Kidney (tissue), 14 donors: ENCODE measurements around the gene MYO1D. TPM values are rescaled to one million over a fixed set of nuclear protein-coding genes. Genes with fewer than 3 reads are reported as not detected.

Source experiments
- DNase-seq, 5 donors: peaks; one replicate each; pipeline ENCODE4 v3.0.0-alpha.2; 2013 to 2020
- FAIRE-seq: peaks from 2 replicates; lab custom pipeline; 2012; peaks lifted over from hg19 to GRCh38; lab: Jason Lieb, UNC
- H3K27ac ChIP-seq, 2 donors: one replicate each; pipeline ENCODE4 v1.7.0; 2013; ENCODE audit warnings: low read depth in 2 of 2, low read length in 2 of 2, inconsistent platforms in 1 of 2
- H3K27me3 ChIP-seq: one replicate; pipeline ENCODE4 v1.7.1; 2013; ENCODE audit warnings: low read length, inconsistent platforms; ENCODE audit not compliant: control insufficient read depth, insufficient read depth
- H3K36me3 ChIP-seq, 3 donors: one replicate each; pipeline versions ENCODE4 v1.7.0 to v1.7.1; 2013; ENCODE audit warnings: low read length in 3 of 3, control low read depth in 1 of 3, inconsistent platforms in 1 of 3; ENCODE audit not compliant: insufficient read depth in 3 of 3, control insufficient read depth in 2 of 3
- H3K4me1 ChIP-seq, 3 donors: one replicate each; pipeline versions ENCODE4 v1.7.0 to v1.7.1; 2013; ENCODE audit warnings: low read length in 3 of 3, inconsistent platforms in 1 of 3, low read depth in 1 of 3; ENCODE audit not compliant: control insufficient read depth in 2 of 3, insufficient read depth in 2 of 3
- H3K4me3 ChIP-seq, 3 donors: one replicate each; pipeline versions ENCODE4 v1.7.0 to v1.8.1; 2013; ENCODE audit warnings: low read length in 3 of 3, control low read depth in 1 of 3, inconsistent platforms in 1 of 3
- H3K9ac ChIP-seq, 3 donors: one replicate each; pipeline versions ENCODE4 v1.7.0 to v1.7.1; 2013; ENCODE audit warnings: low read length in 3 of 3, control low read depth in 1 of 3, inconsistent platforms in 1 of 3
- H3K9me3 ChIP-seq, 3 donors: one replicate each; pipeline versions ENCODE4 v1.7.0 to v1.7.1; 2013; ENCODE audit warnings: low read length in 3 of 3, control low read depth in 1 of 3, inconsistent platforms in 1 of 3; ENCODE audit not compliant: control insufficient read depth in 2 of 3, insufficient read depth in 1 of 3
- intact Hi-C: fragments of 100-400 bp; cut with DNase I; formaldehyde crosslinking; loops from one replicate; pipeline ENCODE4 v1.11.1; 2022
- polyA plus RNA-seq: library from polyadenylated mRNA; stranded (reverse); fragments of 350-450 nt; fragmentation: Illumina TruSeq; extraction: RNeasy Lipid Tissue Mini Kit (QIAGEN cat#74804); gene quantifications from one replicate; pipeline ENCODE4 v1.2.3, GENCODE V29; 2014; ENCODE audit warnings: low read depth, low replicate concordance; ENCODE audit not compliant: insufficient read depth
- total RNA-seq: library from RNA; stranded (reverse); fragmentation: NEBNext Ultra II Directional; extraction: Animal tissue kit (Norgen Biotek cat#: 25700); gene quantifications from one replicate; pipeline ENCODE4 v1.2.1, GENCODE V29; 2021
- TF ChIP-seq, protein P1 (sequence below): IDR thresholded peaks from 3 replicates; pipeline ENCODE4 v1.5.1; 2012; ENCODE audit warnings: mild to moderate bottlenecking, moderate library complexity, borderline replicate concordance; ENCODE audit not compliant: insufficient read depth; ENCODE audit errors: extremely low read depth
- donor health status: control.
- donor health status: control.
- donor health status: control.
- donor health status: control.
- donor health status: control.
- donor health status: DM: yes; HTN: yes; CAD: no.
- donor health status: Normal renal cell carcinoma (clear cell type).

Gene MYO1D
- total and polyA plus RNA-seq, 2 donors from 2014 or later = 21.1 to 99.9 TPM

DNA sequence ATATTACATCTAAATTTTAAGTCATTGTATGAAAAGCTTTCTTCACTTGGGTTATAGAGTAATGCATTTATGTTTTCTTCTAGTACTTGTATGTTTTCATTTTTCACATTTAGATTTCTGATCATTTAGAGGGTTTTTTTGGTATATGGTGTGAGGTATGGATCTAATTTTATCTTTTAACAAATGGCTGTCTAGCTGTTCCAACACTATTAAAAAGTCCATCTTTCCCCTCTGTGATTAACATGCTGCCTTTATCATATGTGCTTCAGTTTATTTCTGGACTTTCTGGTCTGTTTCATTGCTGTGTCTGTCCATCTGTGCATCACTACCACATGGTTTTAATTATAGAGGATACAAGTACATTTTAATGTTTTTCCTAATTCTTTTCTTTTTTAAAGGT, 163.8 kb downstream of the MYO1D start:
- DNase-seq (no peak), FAIRE-seq (no peak)
- Histone ChIP-seq H3K4me3 (no peak overlapping the region), H3K9ac (no peak overlapping the region), H3K4me1 (no peaks in the 10 kb centered on the region), H3K9me3 (peaks cover 0 to 3% (median 2%) of the 10 kb centered on the region in 3 donors), H3K27ac (no peak overlapping the region), H3K36me3 (no peaks in the 10 kb centered on the region), H3K27me3 (no peaks in the 10 kb centered on the region)
- intact Hi-C loops = no loop called here
- TF ChIP-seq, protein P1, sequence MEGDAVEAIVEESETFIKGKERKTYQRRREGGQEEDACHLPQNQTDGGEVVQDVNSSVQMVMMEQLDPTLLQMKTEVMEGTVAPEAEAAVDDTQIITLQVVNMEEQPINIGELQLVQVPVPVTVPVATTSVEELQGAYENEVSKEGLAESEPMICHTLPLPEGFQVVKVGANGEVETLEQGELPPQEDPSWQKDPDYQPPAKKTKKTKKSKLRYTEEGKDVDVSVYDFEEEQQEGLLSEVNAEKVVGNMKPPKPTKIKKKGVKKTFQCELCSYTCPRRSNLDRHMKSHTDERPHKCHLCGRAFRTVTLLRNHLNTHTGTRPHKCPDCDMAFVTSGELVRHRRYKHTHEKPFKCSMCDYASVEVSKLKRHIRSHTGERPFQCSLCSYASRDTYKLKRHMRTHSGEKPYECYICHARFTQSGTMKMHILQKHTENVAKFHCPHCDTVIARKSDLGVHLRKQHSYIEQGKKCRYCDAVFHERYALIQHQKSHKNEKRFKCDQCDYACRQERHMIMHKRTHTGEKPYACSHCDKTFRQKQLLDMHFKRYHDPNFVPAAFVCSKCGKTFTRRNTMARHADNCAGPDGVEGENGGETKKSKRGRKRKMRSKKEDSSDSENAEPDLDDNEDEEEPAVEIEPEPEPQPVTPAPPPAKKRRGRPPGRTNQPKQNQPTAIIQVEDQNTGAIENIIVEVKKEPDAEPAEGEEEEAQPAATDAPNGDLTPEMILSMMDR = no peak

- peaks cover 0 to 3% (median 2%) of the 10 kb centered on the region in 3 donors for H3K9me3 ChIP-seq
- no peaks in the 10 kb centered on the region for H3K27me3 ChIP-seq
- no peaks in the 10 kb centered on the region for H3K36me3 ChIP-seq
- DNase-seq (no peak), FAIRE-seq (no peak)
- no peak overlapping the region for H3K9ac ChIP-seq
- no peak overlapping the region for H3K4me3 ChIP-seq
- TF ChIP-seq, protein P1 = no peak
- intact Hi-C loops = no loop called here
- H3K4me1 ChIP-seq = no peaks in the 10 kb centered on the region
- no peak overlapping the region for H3K27ac ChIP-seq
These were observed 167.4 kb downstream of the MYO1D start for GRCh38 chr17:32709562-32709961.

DNA sequence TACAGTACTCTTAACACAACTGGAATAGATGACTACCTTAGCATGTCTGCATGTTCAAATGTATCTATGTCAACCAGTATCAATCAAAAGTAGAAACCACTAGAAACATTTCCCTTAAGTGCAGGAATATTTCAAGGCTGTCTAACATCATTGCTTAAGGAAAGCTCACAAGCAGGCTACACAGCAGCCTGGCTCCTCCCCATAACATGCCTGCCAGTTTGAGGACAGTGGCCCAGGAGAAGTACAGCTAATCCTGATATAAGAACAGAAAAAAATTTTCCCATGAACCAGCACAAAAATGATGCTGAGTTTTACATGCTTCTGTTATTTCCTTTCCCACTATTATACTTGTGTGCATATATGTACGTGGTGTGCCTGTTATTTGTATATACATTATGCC, 175.1 kb downstream of the MYO1D start:
- no peaks in the 10 kb centered on the region for H3K9me3 ChIP-seq
- H3K27ac ChIP-seq = no peak overlapping the region
- H3K27me3 ChIP-seq = no peaks in the 10 kb centered on the region
- FAIRE-seq (no peak), DNase-seq (no peak)
- intact Hi-C loops = no loop called here
- H3K36me3 ChIP-seq = no peaks in the 10 kb centered on the region
- no peak overlapping the region for H3K9ac ChIP-seq
- TF ChIP-seq, protein P1 = no peak
- no peak overlapping the region for H3K4me3 ChIP-seq
- H3K4me1 ChIP-seq = no peaks in the 10 kb centered on the region

- FAIRE-seq (no peak), DNase-seq (no peak)
- Histone ChIP-seq H3K27ac (no peak overlapping the region), H3K4me1 (no peaks in the 10 kb centered on the region), H3K4me3 (no peak overlapping the region), H3K9me3 (no peaks in the 10 kb centered on the region), H3K27me3 (no peaks in the 10 kb centered on the region), H3K9ac (no peak overlapping the region), H3K36me3 (no peaks in the 10 kb centered on the region)
- TF ChIP-seq, protein P1 = no peak
- intact Hi-C loops = no loop called here
These were observed 177.7 kb downstream of the MYO1D start for GRCh38 chr17:32699247-32699646.
